ENCODE results near the gene FBXO5. TPM values are rescaled to one million over a fixed set of nuclear protein-coding genes. Genes with fewer than 3 reads are reported as not detected.
"Not testable (repeated sequence)": the region's sequence is repeated elsewhere in the genome, so short reads cannot be mapped to it uniquely, and the experiment has no call there.

Gene FBXO5
- total RNA-seq, 1 experiment from 2014 or later, result 47.4 TPM

- CTCF ChIA-PET, result no interaction called here
- H3K27me3 Mint-ChIP-seq (ENCODE audit: low read depth), result no peaks in the 10 kb centered on the region
- H3K36me3 Mint-ChIP-seq, result peaks cover 64% of the 10 kb centered on the region
- TF ChIP-seq ZBTB43 (CRISPR knock-in tag; IDR thresholded peaks at IDR 0.05) (no peak), ELF4 (CRISPR knock-in tag; IDR thresholded peaks at IDR 0.05; ENCODE audit: low read depth) (no peak)
- DNase-seq (ENCODE audit: low spot score) (no peak), ATAC-seq (no peak)
- H3K4me3 Mint-ChIP-seq, result no peak overlapping the region
- no peaks in the 10 kb centered on the region for H3K9me3 Mint-ChIP-seq
- POLR2A ChIA-PET, result no interaction called here
- peaks cover 31% of the 10 kb centered on the region for H3K4me1 Mint-ChIP-seq
- H3K27ac Mint-ChIP-seq, result peak overlapping the region; percentile 36; the same call in 1 of the 2 replicates
These were observed 8.9 kb downstream of the FBXO5 start for GRCh38 chr6:152973916-152974315.

DNA sequence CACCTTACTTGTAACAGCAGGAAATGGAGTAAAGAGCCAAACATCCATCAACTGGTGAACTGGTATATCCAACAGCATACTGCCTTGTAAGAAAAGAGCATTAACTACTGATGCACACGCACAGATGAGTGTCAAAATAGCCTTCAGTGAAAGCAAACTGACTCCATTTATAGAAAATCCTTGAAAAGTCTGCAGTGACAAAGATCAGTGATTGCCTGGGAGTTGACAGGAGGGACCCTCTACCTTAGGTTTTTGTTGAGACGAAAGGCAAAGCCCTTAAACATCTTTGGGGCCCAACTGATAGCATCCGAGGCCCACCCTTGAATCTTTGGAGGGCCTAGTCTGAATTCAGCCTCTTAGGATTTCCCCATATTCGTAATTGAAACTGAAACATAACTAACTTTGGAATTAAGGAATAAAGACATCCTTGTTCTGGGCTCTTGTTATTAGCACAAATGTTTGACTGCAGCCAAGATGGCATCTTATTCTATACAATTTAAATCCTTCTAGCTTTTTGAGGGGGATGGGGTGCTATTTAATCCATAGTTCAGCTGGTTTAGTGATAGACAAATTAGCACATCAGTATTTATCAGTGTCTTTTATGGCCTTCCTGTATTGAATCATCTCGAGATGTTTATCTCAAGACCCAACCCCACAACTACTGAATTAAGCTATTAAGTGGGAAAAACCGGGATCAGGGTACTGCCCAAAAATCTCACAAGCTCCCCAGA is 13.0 kb downstream of the FBXO5 start:
- no peak for ATAC-seq
- Mint-ChIP-seq H3K4me1 (peaks cover under 1% of the 10 kb centered on the region), H3K9me3 (peaks cover 7% of the 10 kb centered on the region; the same call in 1 of the 2 replicates), H3K36me3 (peaks cover 42% of the 10 kb centered on the region), H3K27ac (no peak overlapping the region; the same call in 1 of the 2 replicates), H3K4me3 (no peak overlapping the region), H3K27me3 (ENCODE audit: low read depth) (no peaks in the 10 kb centered on the region)
- ChIA-PET CTCF (interaction anchor here (1.1 to 1.8 kb wide), 2 partner anchors 16 to 22 kb away, joined by 3 to 5 read pairs; no protein-coding TSS in a partner anchor), POLR2A (interaction anchor here (1.1 to 1.4 kb wide), 2 partner anchors 13 kb away, joined by 3 to 4 read pairs; partner anchors contain the start of gene FBXO5)
- TF ChIP-seq AR (CRISPR knock-in tag; IDR thresholded peaks at IDR 0.05) (peak; percentile 85; the same call in 1 of the 2 replicates), ZNF121 (CRISPR knock-in tag; IDR thresholded peaks at IDR 0.05) (no peak), ZNF671 (CRISPR knock-in tag; IDR thresholded peaks at IDR 0.05) (peak; percentile 68), JAZF1 (CRISPR knock-in tag; IDR thresholded peaks at IDR 0.05) (no peak), ELF4 (CRISPR knock-in tag; IDR thresholded peaks at IDR 0.05; ENCODE audit: low read depth) (no peak), NFATC4 (CRISPR knock-in tag; IDR thresholded peaks at IDR 0.05) (peak; percentile 42; the same call in 1 of the 2 replicates), MAX (CRISPR knock-in tag; IDR thresholded peaks at IDR 0.05) (no peak), ZNF416 (CRISPR knock-in tag; IDR thresholded peaks at IDR 0.05) (0 out of 2 replicates have a peak, but pooled peaks have one; percentile 17), EMX1 (CRISPR knock-in tag; IDR thresholded peaks at IDR 0.05) (peak; percentile 48; the same call in 1 of the 2 replicates), ZNF532 (CRISPR knock-in tag; IDR thresholded peaks at IDR 0.05; ENCODE audit: borderline replicate concordance) (peak; percentile 61; the same call in 1 of the 2 replicates), PRRX2 (CRISPR knock-in tag; IDR thresholded peaks at IDR 0.05) (peak; percentile 54; the same call in 1 of the 2 replicates)
- TF ChIP-seq, protein P1, sequence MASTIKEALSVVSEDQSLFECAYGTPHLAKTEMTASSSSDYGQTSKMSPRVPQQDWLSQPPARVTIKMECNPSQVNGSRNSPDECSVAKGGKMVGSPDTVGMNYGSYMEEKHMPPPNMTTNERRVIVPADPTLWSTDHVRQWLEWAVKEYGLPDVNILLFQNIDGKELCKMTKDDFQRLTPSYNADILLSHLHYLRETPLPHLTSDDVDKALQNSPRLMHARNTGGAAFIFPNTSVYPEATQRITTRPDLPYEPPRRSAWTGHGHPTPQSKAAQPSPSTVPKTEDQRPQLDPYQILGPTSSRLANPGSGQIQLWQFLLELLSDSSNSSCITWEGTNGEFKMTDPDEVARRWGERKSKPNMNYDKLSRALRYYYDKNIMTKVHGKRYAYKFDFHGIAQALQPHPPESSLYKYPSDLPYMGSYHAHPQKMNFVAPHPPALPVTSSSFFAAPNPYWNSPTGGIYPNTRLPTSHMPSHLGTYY (CRISPR knock-in tag; IDR thresholded peaks at IDR 0.05), result peak; percentile 66
- TF ChIP-seq, protein P2, sequence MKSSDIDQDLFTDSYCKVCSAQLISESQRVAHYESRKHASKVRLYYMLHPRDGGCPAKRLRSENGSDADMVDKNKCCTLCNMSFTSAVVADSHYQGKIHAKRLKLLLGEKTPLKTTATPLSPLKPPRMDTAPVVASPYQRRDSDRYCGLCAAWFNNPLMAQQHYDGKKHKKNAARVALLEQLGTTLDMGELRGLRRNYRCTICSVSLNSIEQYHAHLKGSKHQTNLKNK (CRISPR knock-in tag; IDR thresholded peaks at IDR 0.05), result no peak
- DNase-seq (ENCODE audit: low spot score), result no peak

DNA sequence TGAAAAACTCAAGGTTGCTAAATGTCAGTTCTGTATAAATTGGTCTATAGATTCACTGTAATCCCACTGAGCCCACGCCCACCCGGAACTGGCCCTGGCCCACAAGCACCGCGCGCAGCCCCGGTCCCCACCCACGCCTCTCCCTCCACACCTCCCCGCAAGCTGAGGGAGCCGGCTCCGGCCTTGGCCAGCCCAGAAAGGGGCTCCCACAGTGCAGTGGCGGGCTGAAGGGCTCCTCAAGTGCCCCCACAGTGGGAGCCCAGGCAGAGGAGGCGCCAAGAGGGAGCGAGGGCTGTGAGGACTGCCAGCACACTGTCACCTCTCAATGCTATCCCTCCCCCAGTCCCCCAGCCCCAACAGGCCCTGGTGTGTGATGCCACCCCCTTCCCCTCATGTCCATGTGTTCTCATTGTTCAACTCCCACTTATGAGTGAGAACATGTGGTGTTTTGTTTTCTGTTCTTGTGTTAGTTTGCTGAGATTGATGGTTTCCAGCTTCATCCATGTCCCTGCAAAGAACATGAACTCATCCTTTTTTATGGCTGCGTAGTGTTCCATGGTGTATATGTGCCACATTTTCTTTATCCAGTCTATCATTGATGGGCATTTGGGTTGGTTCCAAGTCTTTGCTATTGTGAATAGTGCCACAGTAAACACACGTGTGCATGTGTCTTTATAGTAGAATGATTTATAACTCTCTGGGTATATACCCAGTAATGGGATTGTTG is 16.5 kb downstream of the FBXO5 start:
- POLR2A ChIA-PET, result not testable (repeated sequence)
- CTCF ChIA-PET, result interaction anchor here (0.8 kb wide), 1 partner anchor 12 kb away, joined by 3 read pairs; no protein-coding TSS in a partner anchor

More for the DNA sequence above, 16.5 kb downstream of the FBXO5 start:
- not testable (repeated sequence) for DNase-seq (ENCODE audit: low spot score); ATAC-seq; H3K27ac Mint-ChIP-seq; H3K27me3 Mint-ChIP-seq (ENCODE audit: low read depth); H3K4me3 Mint-ChIP-seq; H3K9me3 Mint-ChIP-seq; H3K4me1 Mint-ChIP-seq; H3K36me3 Mint-ChIP-seq

Measured in WTC11 (cell line).